CD14-positive monocyte (primary cell): Measurements from ENCODE around the gene WHAMM. TPM values are rescaled to one million over a fixed set of nuclear protein-coding genes. Genes with fewer than 3 reads are reported as not detected.
A peak's percentile ranks its signal among the peaks of the same experiment; 100 is the strongest.

Experiments used
- DNase-seq, 3 donors: peaks; one replicate each; pipeline ENCODE4 v3.0.0-alpha.2; 2011 to 2022
- H2AFZ ChIP-seq: 2 replicates; pipeline ENCODE4 v1.6.0; 2012; ENCODE audit warnings: mild to moderate bottlenecking, low read depth, low read length, inconsistent platforms; ENCODE audit not compliant: insufficient read depth, poor library complexity, severe bottlenecking
- H3K27ac ChIP-seq, 2 donors: 1 replicate in 1 of 2; 2 replicates in 1 of 2; pipeline ENCODE4 v1.5.1; 2012 to 2013; ENCODE audit warnings: low read length in 2 of 2, control low read depth in 1 of 2, inconsistent platforms in 1 of 2, low read depth in 1 of 2, mild to moderate bottlenecking in 1 of 2
- H3K27me3 ChIP-seq, 2 donors: one replicate each; pipeline versions ENCODE4 v1.6.0 to v1.6.1; 2011 to 2013; ENCODE audit warnings: low read length in 2 of 2; ENCODE audit not compliant: control insufficient read depth in 2 of 2, insufficient read depth in 2 of 2
- H3K36me3 ChIP-seq, 2 donors: replicated peaks in 1 of 2; 1 replicate in 1 of 2; 2 replicates in 1 of 2; pipeline versions ENCODE4 v1.5.1 to v1.6.1; 2012 to 2013; ENCODE audit warnings: low read length in 2 of 2, control low read depth in 1 of 2, inconsistent platforms in 1 of 2, mild to moderate bottlenecking in 1 of 2; ENCODE audit not compliant: insufficient read depth in 2 of 2, control insufficient read depth in 1 of 2
- H3K4me1 ChIP-seq, 2 donors: 1 replicate in 1 of 2; 2 replicates in 1 of 2; pipeline versions ENCODE4 v1.5.1 to v1.6.1; 2012 to 2013; ENCODE audit warnings: low read length in 2 of 2, control low read depth in 1 of 2, inconsistent platforms in 1 of 2, mild to moderate bottlenecking in 1 of 2, moderate library complexity in 1 of 2; ENCODE audit not compliant: insufficient read depth in 2 of 2, control insufficient read depth in 1 of 2
- H3K4me2 ChIP-seq: replicated peaks from 2 replicates; pipeline ENCODE3; 2012; ENCODE audit warnings: low read length, moderate library complexity, mild to moderate bottlenecking; ENCODE audit not compliant: poor library complexity, severe bottlenecking; ENCODE audit errors: extremely low read depth
- H3K4me3 ChIP-seq, 3 experiments: fragments of 200-600 bp in 1 of 3; sonication (generic) in 1 of 3; replicated peaks in 1 of 3; 1 replicate in 2 of 3; 2 replicates in 1 of 3; pipeline ENCODE4 v1.5.1; 2011 to 2013; ENCODE audit warnings: low read length in 3 of 3, mild to moderate bottlenecking in 3 of 3, control low read depth in 2 of 3, low read depth in 2 of 3, inconsistent platforms in 1 of 3, moderate library complexity in 1 of 3
- H3K79me2 ChIP-seq: 2 replicates; pipeline ENCODE4 v1.6.0; 2012; ENCODE audit warnings: mild to moderate bottlenecking, control low read depth, inconsistent platforms, low read length, moderate library complexity; ENCODE audit not compliant: insufficient read depth
- H3K9ac ChIP-seq: 2 replicates; pipeline ENCODE4 v1.6.0; 2017; ENCODE audit warnings: low read length, mild to moderate bottlenecking; ENCODE audit not compliant: insufficient read depth, poor library complexity, severe bottlenecking
- H3K9me3 ChIP-seq, 2 donors: replicated peaks in 1 of 2; 1 replicate in 1 of 2; 2 replicates in 1 of 2; pipeline versions ENCODE4 v1.5.1 to v1.6.1; 2012 to 2013; ENCODE audit warnings: low read length in 2 of 2, control low read depth in 1 of 2; ENCODE audit not compliant: control insufficient read depth in 1 of 2, insufficient read depth in 1 of 2
- H4K20me1 ChIP-seq: 2 replicates; pipeline ENCODE4 v1.6.0; 2012; ENCODE audit warnings: mild to moderate bottlenecking, low read length, control low read depth, moderate library complexity; ENCODE audit not compliant: insufficient read depth
- H3K27ac Mint-ChIP-seq, 7 donors: one replicate each; pipeline ENCODE4 v1.8.0; 2020; ENCODE audit warnings: mild to moderate bottlenecking in 7 of 7, mixed read lengths in 7 of 7, moderate library complexity in 6 of 7, inconsistent platforms in 2 of 7
- H3K27me3 Mint-ChIP-seq, 3 donors: one replicate each; pipeline ENCODE4 v1.8.0; 2021 to 2022; ENCODE audit warnings: low read depth in 3 of 3, mild to moderate bottlenecking in 3 of 3, mixed read lengths in 3 of 3, moderate library complexity in 3 of 3, inconsistent platforms in 1 of 3
- H3K36me3 Mint-ChIP-seq, 2 donors: one replicate each; pipeline ENCODE4 v1.8.0; 2020; ENCODE audit warnings: mixed read lengths in 2 of 2, inconsistent platforms in 1 of 2, mild to moderate bottlenecking in 1 of 2
- H3K4me1 Mint-ChIP-seq: one replicate; pipeline ENCODE4 v1.8.0; 2020; ENCODE audit warnings: mild to moderate bottlenecking, mixed read lengths
- H3K4me3 Mint-ChIP-seq, 2 donors: one replicate each; pipeline ENCODE4 v1.8.0; 2020; ENCODE audit warnings: mild to moderate bottlenecking in 2 of 2, mixed read lengths in 2 of 2, moderate library complexity in 1 of 2
- H3K9me3 Mint-ChIP-seq, 7 donors: one replicate each; pipeline ENCODE4 v1.8.0; 2020 to 2022; ENCODE audit warnings: mixed read lengths in 7 of 7, mild to moderate bottlenecking in 6 of 7, moderate library complexity in 6 of 7, inconsistent platforms in 2 of 7
- CTCF ChIP-seq: fragments of 200-600 bp; IDR thresholded peaks from one replicate; pipeline ENCODE4 v1.8.0; 2022; ENCODE audit warnings: antibody characterized with exemption, mild to moderate bottlenecking
- WGBS: methylation state at CpG from one replicate; pipeline ENCODE4 v1.1.5; 2013; ENCODE audit warnings: missing lambda C conversion rate; ENCODE audit not compliant: insufficient coverage; 5-methylcytosine and 5-hydroxymethylcytosine counted together
- intact Hi-C, 2 donors: fragments of 100-400 bp; cut with micrococcal nuclease; formaldehyde crosslinking; loops; one replicate each; pipeline versions ENCODE4 v1.15.0 to v1.15.1; 2023
- polyA plus RNA-seq, 3 donors: library from polyadenylated mRNA; depleted of rRNA in 1 of 3; unstranded in 2 of 3; stranded (reverse) in 1 of 3; fragments of 300-500 nt in 2 of 3; fragments of >200 nt in 1 of 3; fragmentation: Illumina TruSeq in 2 of 3; gene quantifications; 1 replicate in 2 of 3; 2 replicates in 1 of 3; pipeline ENCODE4 v1.2.3, GENCODE V29; 2012 to 2021

Gene WHAMM
- polyA plus RNA-seq, 3 donors: 0.69 to 7.8 (median 0.92) TPM

GRCh38 chr15:82880704-82881103 lies 71.3 kb downstream of the WHAMM start:
- no peak for TF ChIP-seq CTCF
- intact Hi-C loops: no loop called here

DNA sequence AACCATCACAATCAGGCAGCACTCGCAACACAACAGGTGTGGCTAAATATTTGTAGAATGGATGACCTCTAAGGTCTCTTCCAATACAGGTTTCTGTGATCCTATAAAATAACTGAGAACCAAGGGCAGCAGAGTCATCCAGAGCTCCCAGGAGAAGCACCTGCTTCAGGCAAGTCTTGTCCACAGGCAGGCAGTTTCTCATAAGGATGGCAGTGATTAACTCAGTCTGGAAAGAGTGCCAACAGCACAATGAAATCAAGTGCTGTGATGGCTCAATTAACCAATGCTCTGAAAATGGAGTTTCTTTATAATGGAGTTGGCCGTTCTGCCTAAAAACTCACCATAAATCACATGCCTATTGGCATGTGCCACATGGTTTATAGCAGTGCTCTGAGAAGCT lies 72.3 kb downstream of the WHAMM start:
- H3K79me2 ChIP-seq: no peaks in the 10 kb centered on the region
- Mint-ChIP-seq H3K36me3 (peaks cover 0 to 3% of the 10 kb centered on the region in 2 donors), H3K4me1 (no peaks in the 10 kb centered on the region), H3K27ac (no peak overlapping the region), H3K9me3 (peaks cover 0 to 3% (median 0%) of the 10 kb centered on the region in 7 donors), H3K27me3 (peaks cover 0 to 2% (median 0%) of the 10 kb centered on the region in 3 donors), H3K4me3 (no peak overlapping the region)
- H3K4me2 ChIP-seq: no peak overlapping the region
- H3K4me3 ChIP-seq: no peak overlapping the region
- H3K9me3 ChIP-seq: no peaks in the 10 kb centered on the region
- no peaks in the 10 kb centered on the region for H4K20me1 ChIP-seq
- H3K9ac ChIP-seq: no peak overlapping the region
- no peak overlapping the region for H2AFZ ChIP-seq
- H3K4me1 ChIP-seq: no peaks in the 10 kb centered on the region
- no peaks in the 10 kb centered on the region for H3K36me3 ChIP-seq
- H3K27me3 ChIP-seq: no peaks in the 10 kb centered on the region
- no peak for DNase-seq
- no peak overlapping the region for H3K27ac ChIP-seq
- no CpG with 5 or more reads among the region's 2 CpGs for WGBS
- intact Hi-C loops: no loop called here
- TF ChIP-seq CTCF: no peak

More at GRCh38 chr15:82880704-82881103, 71.3 kb downstream of the WHAMM start:
- Histone ChIP-seq H3K9me3 (no peaks in the 10 kb centered on the region), H3K27ac (no peak overlapping the region), H4K20me1 (no peaks in the 10 kb centered on the region), H3K4me3 (no peak overlapping the region), H3K79me2 (no peaks in the 10 kb centered on the region), H3K4me2 (no peak overlapping the region), H3K36me3 (no peaks in the 10 kb centered on the region), H3K9ac (no peak overlapping the region), H2AFZ (no peak overlapping the region), H3K4me1 (no peaks in the 10 kb centered on the region), H3K27me3 (no peaks in the 10 kb centered on the region)
- no peak for DNase-seq
- H3K36me3 Mint-ChIP-seq: peaks cover 0 to 3% of the 10 kb centered on the region in 2 donors
- H3K9me3 Mint-ChIP-seq: peaks cover 0 to 3% (median 0%) of the 10 kb centered on the region in 7 donors
- H3K4me3 Mint-ChIP-seq: no peak overlapping the region
- no peaks in the 10 kb centered on the region for H3K4me1 Mint-ChIP-seq
- H3K27me3 Mint-ChIP-seq: peaks cover 0 to 2% (median 0%) of the 10 kb centered on the region in 3 donors
- 51% methylated on average over 5 of the region's 6 CpGs for WGBS
- peak overlapping the region in 2 of 7 donors; percentile 33 to 75 for H3K27ac Mint-ChIP-seq
